Tibial nerve (tissue), 4 donors: Measurements from ENCODE around the gene PSORS1C2. TPM values are rescaled to one million over a fixed set of nuclear protein-coding genes. Genes with fewer than 3 reads are reported as not detected.
"Not testable (repeated sequence)": the region's sequence is repeated elsewhere in the genome, so short reads cannot be mapped to it uniquely, and the experiment has no call there.

Experiments
- DNase-seq, 2 donors: peaks; one replicate each; pipeline ENCODE4 v3.0.0-alpha.2; 2019; ENCODE audit warnings: low spot score in 2 of 2
- H3K27ac ChIP-seq, 4 donors: fragments of 200-600 bp; sonication (generic) in 3 of 4; one replicate each; pipeline ENCODE4 v1.5.1; 2017 to 2019; ENCODE audit warnings: mild to moderate bottlenecking in 1 of 4
- H3K27me3 ChIP-seq, 2 donors: fragments of 200-600 bp; sonication (generic) in 1 of 2; one replicate each; pipeline versions ENCODE4 v1.5.1 to v1.6.0; 2017 to 2019
- H3K36me3 ChIP-seq, 3 donors: fragments of 200-600 bp; sonication (generic); one replicate each; pipeline ENCODE4 v1.5.1; 2018 to 2019
- H3K4me1 ChIP-seq, 4 donors: fragments of 200-600 bp; sonication (generic) in 3 of 4; one replicate each; pipeline ENCODE4 v1.5.1; 2017 to 2019
- H3K4me3 ChIP-seq, 4 donors: fragments of 200-600 bp; sonication (generic) in 3 of 4; one replicate each; pipeline ENCODE4 v1.5.1; 2017 to 2019; ENCODE audit warnings: mild to moderate bottlenecking in 1 of 4, moderate library complexity in 1 of 4
- H3K9me3 ChIP-seq, 4 donors: fragments of 200-600 bp; sonication (generic) in 3 of 4; one replicate each; pipeline ENCODE4 v1.5.1; 2017 to 2019
- CTCF ChIP-seq, 5 experiments: fragments of 200-600 bp in 3 of 5; fragments of 450-650 bp in 2 of 5; sonication (generic) in 3 of 5; IDR thresholded peaks; one replicate each; pipeline ENCODE4 v1.5.1; 2016 to 2019; ENCODE audit warnings: antibody characterized with exemption in 5 of 5, mild to moderate bottlenecking in 3 of 5, moderate library complexity in 2 of 5
- EP300 ChIP-seq, 2 donors: sonication (generic); formaldehyde crosslinking; IDR thresholded peaks; one replicate each; pipeline ENCODE4 v1.6.1; 2017; ENCODE audit warnings: antibody characterized with exemption in 2 of 2, mild to moderate bottlenecking in 1 of 2
- POLR2A ChIP-seq, 2 donors: fragments of 450-650 bp; IDR thresholded peaks; one replicate each; pipeline ENCODE4 v1.6.1; 2017; ENCODE audit warnings: antibody characterized with exemption in 2 of 2, mild to moderate bottlenecking in 2 of 2, moderate library complexity in 2 of 2
- WGBS, 2 donors: methylation state at CpG; one replicate each; pipeline ENCODE4 v1.1.5; 2018; 5-methylcytosine and 5-hydroxymethylcytosine counted together
- total RNA-seq, 4 donors: library from RNA; depleted of rRNA; stranded (reverse); fragments of >200 nt; gene quantifications; one replicate each; pipeline ENCODE4 v1.1.0, GENCODE V29; 2016

Gene PSORS1C2
- total RNA-seq, 4 donors from 2014 or later = not detected

- TF ChIP-seq CTCF (IDR thresholded peaks at IDR 0.05) = no peak
- no peak for TF ChIP-seq POLR2A (IDR thresholded peaks at IDR 0.05)
- no peak for TF ChIP-seq EP300 (IDR thresholded peaks at IDR 0.05)
- Histone ChIP-seq H3K27me3 (no peaks in the 10 kb centered on the region), H3K36me3 (no peaks in the 10 kb centered on the region), H3K4me3 (no peak overlapping the region), H3K9me3 (no peaks in the 10 kb centered on the region), H3K4me1 (no peaks in the 10 kb centered on the region), H3K27ac (no peak overlapping the region)
- WGBS, 2 donors = 52 to 54% methylated on average over 3 of the region's 3 CpGs
- no peak for DNase-seq
Measured at GRCh38 chr6:31173406-31173805, 34.5 kb upstream of the PSORS1C2 start.

GRCh38 chr6:31172973-31173384 is 34.1 kb upstream of the PSORS1C2 start:
- DNase-seq = no peak
- no peak overlapping the region for H3K27ac ChIP-seq
- 68 to 76% methylated on average over 5 of the region's 5 CpGs for WGBS, 2 donors

GRCh38 chr6:31171931-31172905 is 33.4 kb upstream of the PSORS1C2 start:
- Histone ChIP-seq H3K27me3 (no peaks in the 10 kb centered on the region), H3K27ac (no peak overlapping the region), H3K9me3 (no peaks in the 10 kb centered on the region), H3K4me1 (no peaks in the 10 kb centered on the region), H3K4me3 (no peak overlapping the region), H3K36me3 (no peaks in the 10 kb centered on the region)
- DNase-seq = no peak
- TF ChIP-seq EP300 (IDR thresholded peaks at IDR 0.05) = no peak
- TF ChIP-seq POLR2A (IDR thresholded peaks at IDR 0.05) = no peak
- no peak for TF ChIP-seq CTCF (IDR thresholded peaks at IDR 0.05)
- 55 to 58% methylated on average over 15 of the region's 16 CpGs for WGBS, 2 donors

More at GRCh38 chr6:31172973-31173384, 34.1 kb upstream of the PSORS1C2 start:
- no peaks in the 10 kb centered on the region for H3K27me3 ChIP-seq
- H3K4me3 ChIP-seq = no peak overlapping the region
- H3K36me3 ChIP-seq = no peaks in the 10 kb centered on the region
- H3K9me3 ChIP-seq = no peaks in the 10 kb centered on the region
- H3K4me1 ChIP-seq = no peaks in the 10 kb centered on the region
- TF ChIP-seq POLR2A (IDR thresholded peaks at IDR 0.05) (no peak), EP300 (IDR thresholded peaks at IDR 0.05) (no peak), CTCF (IDR thresholded peaks at IDR 0.05) (no peak)

GRCh38 chr6:31170987-31171671 is 32.3 kb upstream of the PSORS1C2 start:
- 82 to 85% methylated on average over 10 of the region's 10 CpGs for WGBS, 2 donors
- H3K36me3 ChIP-seq = no peaks in the 10 kb centered on the region
- H3K27ac ChIP-seq = no peak overlapping the region
- no peak for DNase-seq
- H3K27me3 ChIP-seq = no peaks in the 10 kb centered on the region
- TF ChIP-seq EP300 (IDR thresholded peaks at IDR 0.05) (no peak), CTCF (IDR thresholded peaks at IDR 0.05) (no peak), POLR2A (IDR thresholded peaks at IDR 0.05) (no peak)
- no peak overlapping the region for H3K4me3 ChIP-seq
- no peaks in the 10 kb centered on the region for H3K4me1 ChIP-seq
- H3K9me3 ChIP-seq = no peaks in the 10 kb centered on the region

GRCh38 chr6:31170600-31170881 is 31.7 kb upstream of the PSORS1C2 start, which contains the start of gene POU5F1:
Gene POU5F1 (minus strand): TSS chr6:31170682. CDS start chr6:31170620, 62 bp downstream.
- TF ChIP-seq CTCF (IDR thresholded peaks at IDR 0.05) = no peak
- TF ChIP-seq EP300 (IDR thresholded peaks at IDR 0.05) = no peak
- TF ChIP-seq POLR2A (IDR thresholded peaks at IDR 0.05) = no peak
- WGBS, 2 donors = 50 to 57% methylated on average over 7 to 9 of the region's 9 CpGs
- Histone ChIP-seq H3K4me3 (no peak within 1 kb of the TSS), H3K27ac (no peak within 1 kb of the TSS), H3K9me3 (no peaks in the 10 kb centered on the region), H3K27me3 (no peaks in the 10 kb centered on the region), H3K36me3 (no peaks in the 10 kb centered on the region), H3K4me1 (no peaks in the 10 kb centered on the region)
- no peak for DNase-seq

GRCh38 chr6:31169858-31170599 is 31.2 kb upstream of the PSORS1C2 start:
- H3K9me3 ChIP-seq, H3K27me3 ChIP-seq, H3K36me3 ChIP-seq, H3K4me3 ChIP-seq, H3K27ac ChIP-seq, DNase-seq, H3K4me1 ChIP-seq: not testable (repeated sequence)
- 53 to 60% methylated on average over 17 to 23 of the region's 23 CpGs for WGBS, 2 donors
